Breast epithelium (tissue), 4 donors: Measurements from ENCODE around the gene LZTS3. TPM values are rescaled to one million over a fixed set of nuclear protein-coding genes. Genes with fewer than 3 reads are reported as not detected.

ENCODE experiments used
- DNase-seq, 2 donors: peaks; one replicate each; pipeline ENCODE4 v3.0.0-alpha.2; 2019; ENCODE audit warnings: low spot score in 2 of 2
- H3K27ac ChIP-seq, 2 donors: fragments of 200-600 bp; sonication (generic) in 1 of 2; one replicate each; pipeline ENCODE4 v1.5.1; 2016 to 2019; ENCODE audit warnings: mild to moderate bottlenecking in 1 of 2
- H3K27me3 ChIP-seq, 2 donors: fragments of 200-600 bp; sonication (generic) in 1 of 2; one replicate each; pipeline versions ENCODE4 v1.5.1 to v1.6.0; 2017 to 2019; ENCODE audit warnings: control low read depth in 1 of 2, mild to moderate bottlenecking in 1 of 2
- H3K36me3 ChIP-seq: fragments of 200-600 bp; one replicate; pipeline ENCODE4 v1.5.1; 2019
- H3K4me1 ChIP-seq, 2 donors: fragments of 200-600 bp; sonication (generic); one replicate each; pipeline ENCODE4 v1.5.1; 2016 to 2019; ENCODE audit warnings: control low read depth in 1 of 2
- H3K4me3 ChIP-seq, 3 donors: fragments of 200-600 bp; sonication (generic); 1 replicate in 2 of 3; 2 replicates in 1 of 3; pipeline ENCODE4 v1.5.1; 2016 to 2019; ENCODE audit warnings: mild to moderate bottlenecking in 3 of 3, moderate library complexity in 2 of 3
- H3K9me3 ChIP-seq, 2 donors: fragments of 200-600 bp; sonication (generic) in 1 of 2; one replicate each; pipeline ENCODE4 v1.5.1; 2016 to 2019; ENCODE audit warnings: control low read depth in 1 of 2
- POLR2A ChIP-seq: fragments of 450-650 bp; IDR thresholded peaks from one replicate; pipeline ENCODE4 v1.6.1; 2016; ENCODE audit warnings: antibody characterized with exemption, mild to moderate bottlenecking, moderate library complexity
- POLR2AphosphoS5 ChIP-seq, 3 donors: sonication (generic); formaldehyde crosslinking; IDR thresholded peaks; one replicate each; pipeline ENCODE4 v1.6.1; 2017; ENCODE audit warnings: antibody characterized with exemption in 3 of 3
- intact Hi-C: fragments of 100-400 bp; cut with DNase I; formaldehyde crosslinking; loops from one replicate; pipeline ENCODE4 v1.15.1; 2023; ENCODE audit warnings: low total_unique reads
- total RNA-seq, 3 donors: library from RNA; depleted of rRNA; stranded (reverse); fragments of >200 nt; gene quantifications; one replicate each; pipeline ENCODE4 v1.1.0, GENCODE V29; 2016
- TF ChIP-seq, protein P1 (sequence below), 3 donors: fragments of 450-650 bp; IDR thresholded peaks; one replicate each; pipeline ENCODE4 v1.5.1; 2016 to 2017; ENCODE audit warnings: antibody characterized with exemption in 3 of 3, mild to moderate bottlenecking in 3 of 3, moderate library complexity in 3 of 3

LZTS3 gene
- total RNA-seq, 3 donors from 2014 or later, result 9.3 to 12.1 (median 11.3) TPM

DNA sequence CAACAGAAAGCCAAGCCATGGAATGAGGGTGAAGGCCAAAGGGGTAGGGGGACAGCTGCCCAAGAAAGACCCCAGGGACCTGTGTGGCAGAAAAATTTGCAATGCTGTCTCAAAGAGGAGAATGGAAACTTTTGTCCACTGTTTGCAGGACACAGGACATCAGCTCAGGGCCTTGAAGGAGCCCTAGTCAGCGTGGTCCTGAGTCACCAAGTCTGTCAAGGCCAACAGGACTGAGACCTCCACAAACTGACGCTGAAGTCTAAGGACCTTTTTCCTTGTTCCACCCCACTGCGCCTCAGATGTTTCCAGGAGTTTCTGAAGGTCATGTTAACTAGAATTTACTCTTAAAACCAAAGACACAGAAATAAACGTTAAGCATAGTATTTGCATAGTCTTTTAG, 57.0 kb downstream of the LZTS3 start:
- TF ChIP-seq POLR2A (no peak), POLR2AphosphoS5 (IDR thresholded peaks at IDR 0.05) (no peak)
- TF ChIP-seq, protein P1, sequence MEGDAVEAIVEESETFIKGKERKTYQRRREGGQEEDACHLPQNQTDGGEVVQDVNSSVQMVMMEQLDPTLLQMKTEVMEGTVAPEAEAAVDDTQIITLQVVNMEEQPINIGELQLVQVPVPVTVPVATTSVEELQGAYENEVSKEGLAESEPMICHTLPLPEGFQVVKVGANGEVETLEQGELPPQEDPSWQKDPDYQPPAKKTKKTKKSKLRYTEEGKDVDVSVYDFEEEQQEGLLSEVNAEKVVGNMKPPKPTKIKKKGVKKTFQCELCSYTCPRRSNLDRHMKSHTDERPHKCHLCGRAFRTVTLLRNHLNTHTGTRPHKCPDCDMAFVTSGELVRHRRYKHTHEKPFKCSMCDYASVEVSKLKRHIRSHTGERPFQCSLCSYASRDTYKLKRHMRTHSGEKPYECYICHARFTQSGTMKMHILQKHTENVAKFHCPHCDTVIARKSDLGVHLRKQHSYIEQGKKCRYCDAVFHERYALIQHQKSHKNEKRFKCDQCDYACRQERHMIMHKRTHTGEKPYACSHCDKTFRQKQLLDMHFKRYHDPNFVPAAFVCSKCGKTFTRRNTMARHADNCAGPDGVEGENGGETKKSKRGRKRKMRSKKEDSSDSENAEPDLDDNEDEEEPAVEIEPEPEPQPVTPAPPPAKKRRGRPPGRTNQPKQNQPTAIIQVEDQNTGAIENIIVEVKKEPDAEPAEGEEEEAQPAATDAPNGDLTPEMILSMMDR (IDR thresholded peaks at IDR 0.05), result no peak
- Histone ChIP-seq H3K4me1 (no peaks in the 10 kb centered on the region), H3K36me3 (no peaks in the 10 kb centered on the region), H3K4me3 (no peak overlapping the region), H3K27me3 (no peaks in the 10 kb centered on the region), H3K27ac (no peak overlapping the region), H3K9me3 (no peaks in the 10 kb centered on the region)
- no peak for DNase-seq
- intact Hi-C loops, result loop anchor here (5.0 kb wide), 1 partner anchor 69 kb away; the partner anchor contains the start of gene MRPS26

DNA sequence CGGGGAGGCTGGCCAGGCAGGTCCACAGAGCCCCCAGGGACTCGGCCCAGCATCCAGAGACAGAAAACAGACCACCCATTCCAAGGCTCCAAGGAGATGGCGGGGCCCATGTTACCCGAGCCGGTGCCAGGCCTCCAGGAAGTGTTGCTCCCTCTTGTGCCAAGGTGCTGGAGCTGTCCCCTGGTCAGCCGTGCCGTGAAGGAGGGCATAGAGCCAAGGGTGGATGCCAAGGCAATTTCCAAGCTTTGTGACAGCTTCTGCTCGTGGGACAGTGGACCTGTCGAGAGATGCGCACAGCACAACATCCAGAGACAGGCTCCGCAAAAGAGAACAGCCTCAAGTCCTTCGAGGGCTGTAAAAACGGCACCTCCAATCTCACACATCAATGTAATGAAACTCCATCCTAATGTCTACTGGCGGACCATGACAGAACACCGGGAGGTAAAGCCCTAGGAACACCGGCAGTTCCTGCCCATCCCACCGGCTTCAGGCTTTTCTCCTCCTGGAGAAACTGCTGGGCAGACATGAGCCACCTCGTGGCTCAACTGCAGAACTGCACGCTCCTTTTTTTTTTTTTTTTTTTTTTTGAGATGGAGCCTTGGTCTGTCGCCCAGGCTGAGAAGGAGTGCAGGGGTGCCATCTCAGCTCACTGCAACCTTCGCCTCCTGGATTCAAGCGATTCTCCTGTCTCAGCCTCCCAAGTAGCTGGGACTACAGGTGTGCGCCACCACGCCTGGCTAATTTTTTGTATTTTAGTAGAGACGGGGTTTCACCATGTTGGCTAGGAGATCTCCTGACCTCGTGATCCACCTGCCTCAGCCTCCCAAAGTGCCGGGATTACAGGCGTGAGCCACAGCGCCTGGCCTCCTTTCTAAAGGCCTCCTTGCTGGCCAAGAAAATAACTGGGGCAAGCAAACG, 57.9 kb downstream of the LZTS3 start:
- intact Hi-C loops, result loop anchor here (5.0 kb wide), 1 partner anchor 68 kb away; the partner anchor contains the start of gene MRPS26
- no peaks in the 10 kb centered on the region for H3K36me3 ChIP-seq
- H3K4me1 ChIP-seq, result no peaks in the 10 kb centered on the region
- no peak for TF ChIP-seq POLR2A
- TF ChIP-seq, protein P1 (IDR thresholded peaks at IDR 0.05), result peak in 2 of 3 donors; percentile 48 to 55
- no peaks in the 10 kb centered on the region for H3K9me3 ChIP-seq
- no peak overlapping the region for H3K27ac ChIP-seq
- no peak for DNase-seq
- no peak overlapping the region for H3K4me3 ChIP-seq
- H3K27me3 ChIP-seq, result no peaks in the 10 kb centered on the region

Other genes with a start within 250 kb of the LZTS3 start
- not detected for gene GNRH2, start 129.9 kb downstream of the LZTS3 start, total RNA-seq
- 10 to 100 TPM; 34.4 to 50.8 (median 44.9) TPM for gene MRPS26, start 127.5 kb downstream of the LZTS3 start, total RNA-seq
- gene OXT, start 101.9 kb downstream of the LZTS3 start, total RNA-seq, result 1 to 10 TPM in 1 of 3 donors, not detected in 2; 4.5 TPM
- not detected for gene AVP, start 88.8 kb downstream of the LZTS3 start, total RNA-seq
- 10 to 100 TPM; 15.4 to 18.3 (median 16.3) TPM for gene FASTKD5, start 13.7 kb downstream of the LZTS3 start, total RNA-seq
- gene UBOX5, start 13.7 kb downstream of the LZTS3 start, total RNA-seq, result 1 to 10 TPM; 5.9 to 8.9 (median 6.6) TPM
- 10 to 100 TPM; 87.1 to 91.8 (median 89.8) TPM for gene DDRGK1, start 31.1 kb upstream of the LZTS3 start, total RNA-seq
- 10 to 100 TPM; 35.2 to 43.6 (median 39.1) TPM for gene ITPA, start 35.9 kb upstream of the LZTS3 start, total RNA-seq
- gene SLC4A11, start 65.6 kb upstream of the LZTS3 start, total RNA-seq, result 1 to 10 TPM in 2 of 3 donors, under 1 TPM in 1; 0.48 to 4.9 (median 3.1) TPM
- 10 to 100 TPM; 15.7 to 35.8 (median 22.8) TPM for gene DNAAF9, start 234.1 kb upstream of the LZTS3 start, total RNA-seq